ENCODE data around the gene SNURF.
"Not testable (repeated sequence)": the region's sequence is repeated elsewhere in the genome, so short reads cannot be mapped to it uniquely, and the experiment has no call there.

Gene SNURF

GRCh38 chr15:24971772-24972171, 17.0 kb downstream of the SNURF start:
- no peak for DNase-seq

GRCh38 chr15:24972707-24973106, 17.9 kb downstream of the SNURF start:
- not testable (repeated sequence) for DNase-seq

GRCh38 chr15:24976932-24977331, 22.1 kb downstream of the SNURF start:
- DNase-seq: no peak

GRCh38 chr15:24977686-24978085, 22.9 kb downstream of the SNURF start:
- DNase-seq: no peak

- DNase-seq: no peak
Observed at GRCh38 chr15:24985224-24985623, 30.4 kb downstream of the SNURF start.

GRCh38 chr15:24986653-24987052, 31.9 kb downstream of the SNURF start:
- DNase-seq: no peak
